Colonic mucosa (tissue), 4 donors: ENCODE results near the gene NAGS. TPM values are rescaled to one million over a fixed set of nuclear protein-coding genes. Genes with fewer than 3 reads are reported as not detected.
"Not testable (repeated sequence)": the region's sequence is repeated elsewhere in the genome, so short reads cannot be mapped to it uniquely, and the experiment has no call there.

ENCODE experiments used
- DNase-seq: peaks from one replicate; pipeline ENCODE4 v3.0.0-alpha.2; 2020
- H3K27ac ChIP-seq: fragments of 200-600 bp; one replicate; pipeline ENCODE4 v1.8.0; 2021
- H3K27me3 ChIP-seq: fragments of 200-600 bp; one replicate; pipeline ENCODE4 v1.8.0; 2021
- H3K36me3 ChIP-seq: fragments of 200-600 bp; one replicate; pipeline ENCODE4 v1.8.0; 2021
- H3K4me1 ChIP-seq: fragments of 200-600 bp; one replicate; pipeline ENCODE4 v1.8.0; 2021; ENCODE audit warnings: mild to moderate bottlenecking
- H3K4me3 ChIP-seq: fragments of 200-600 bp; one replicate; pipeline ENCODE4 v1.8.0; 2021
- H3K9ac ChIP-seq, 2 donors: one replicate each; pipeline ENCODE4 v1.7.0; 2013; ENCODE audit warnings: control low read depth in 2 of 2, low read depth in 2 of 2, low read length in 2 of 2
- H3K9me3 ChIP-seq: fragments of 200-600 bp; one replicate; pipeline ENCODE4 v1.8.0; 2021
- CTCF ChIP-seq: fragments of 200-600 bp; IDR thresholded peaks from one replicate; pipeline ENCODE4 v1.8.0; 2022; ENCODE audit warnings: antibody characterized with exemption, mild to moderate bottlenecking
- intact Hi-C: fragments of 100-400 bp; cut with DNase I; formaldehyde crosslinking; loops from one replicate; pipeline ENCODE4 v1.14.1; 2022
- total RNA-seq, 2 donors: library from RNA; stranded (reverse); fragmentation: NEBNext Ultra II Directional in 1 of 2; extraction: Animal tissue kit (Norgen Biotek cat#: 25700) in 1 of 2; gene quantifications; one replicate each; pipeline ENCODE4 v1.2.1, GENCODE V29; 2021
- donor health status: healthy.
- donor health status: DM: no; HTN: no; CAD: no.
- donor health status: DM: no; HTN: no; CAD: no.

Gene NAGS
- total RNA-seq, 2 donors from 2014 or later = 5.2 to 14.0 TPM

DNA sequence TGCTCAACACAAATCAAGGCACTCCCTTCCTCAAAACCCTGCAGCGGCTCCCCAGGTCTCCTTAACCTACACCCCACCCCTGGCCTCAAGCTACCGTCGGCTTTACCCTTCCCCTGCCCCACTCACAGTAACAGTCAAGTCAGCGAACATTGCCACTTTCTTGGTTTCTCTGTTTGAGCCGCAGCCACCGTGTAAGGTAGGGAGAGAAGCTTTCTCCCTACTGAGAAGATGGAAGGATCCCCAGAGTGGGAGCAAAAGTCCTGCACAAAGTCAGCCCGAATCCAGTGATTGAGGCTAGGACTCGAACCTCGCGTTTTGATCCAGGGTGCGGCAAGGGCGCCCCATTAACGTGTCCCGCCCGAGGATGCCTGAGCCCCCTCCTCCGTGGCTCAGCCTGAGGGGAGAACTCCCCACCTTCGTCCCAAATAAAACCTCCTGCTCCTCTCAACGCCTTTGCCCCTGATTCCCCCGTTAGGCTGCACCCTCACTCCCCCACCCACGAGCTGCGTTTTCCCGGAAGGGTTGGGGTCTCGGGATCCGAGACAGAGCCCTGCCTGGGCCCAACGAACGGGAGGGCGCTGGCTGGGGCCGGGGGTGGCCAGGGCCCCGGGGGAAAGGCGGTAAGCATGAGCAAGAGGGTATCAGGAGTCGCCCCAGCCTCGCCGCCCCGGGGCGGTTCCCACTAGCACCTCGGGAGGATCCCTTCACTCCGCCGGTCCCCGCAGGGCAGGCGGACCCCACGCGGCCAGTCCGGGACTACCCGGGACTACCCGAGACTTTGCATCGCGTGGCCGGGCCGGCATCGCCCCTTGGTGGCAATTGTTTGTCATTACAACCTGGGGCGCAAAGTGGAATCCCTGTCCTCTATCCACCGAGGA, 9.9 kb upstream of the NAGS start:
- peak; percentile 82 for TF ChIP-seq CTCF
- intact Hi-C loops = loop anchor here (5.0 kb wide), 1 partner anchor 52 kb away; the partner anchor contains the start of gene PPY
- Histone ChIP-seq H3K9me3 (no peaks in the 10 kb centered on the region), H3K27ac (no peak overlapping the region), H3K4me3 (peak overlapping the region; percentile 3), H3K36me3 (no peaks in the 10 kb centered on the region), H3K4me1 (no peaks in the 10 kb centered on the region), H3K9ac (no peak overlapping the region), H3K27me3 (peaks cover 15% of the 10 kb centered on the region)
- peak; percentile 60 for DNase-seq

GRCh38 chr17:43995150-43995471, 9.3 kb upstream of the NAGS start:
- intact Hi-C loops = no loop called here
- no peak overlapping the region for H3K9ac ChIP-seq

DNA sequence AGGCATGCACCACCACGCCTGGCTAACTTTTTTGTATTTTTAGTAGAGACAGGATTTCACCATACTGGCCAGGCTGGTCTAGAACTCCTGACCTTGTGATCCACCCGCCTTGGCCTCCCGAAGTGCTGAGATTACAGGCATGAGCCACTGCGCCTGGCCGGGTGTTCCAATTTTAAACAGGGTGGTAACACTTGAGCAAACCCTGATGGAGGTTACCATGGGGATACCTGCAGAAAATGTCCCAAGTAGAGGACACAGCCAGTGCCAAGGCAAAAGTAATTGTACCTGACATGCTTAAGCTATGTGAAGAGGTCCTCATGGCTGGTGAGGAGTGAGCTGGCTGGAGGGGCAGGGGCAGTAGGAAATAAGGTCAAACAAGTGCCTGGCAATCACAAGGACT, 7.2 kb upstream of the NAGS start:
- DNase-seq = not testable (repeated sequence)

More at GRCh38 chr17:43995150-43995471, 9.3 kb upstream of the NAGS start:
- Histone ChIP-seq H3K9me3 (no peaks in the 10 kb centered on the region), H3K27ac (no peak overlapping the region), H3K4me3 (no peak overlapping the region), H3K4me1 (no peaks in the 10 kb centered on the region), H3K36me3 (no peaks in the 10 kb centered on the region), H3K27me3 (peaks cover 15% of the 10 kb centered on the region)
- no peak for TF ChIP-seq CTCF
- no peak for DNase-seq

DNA sequence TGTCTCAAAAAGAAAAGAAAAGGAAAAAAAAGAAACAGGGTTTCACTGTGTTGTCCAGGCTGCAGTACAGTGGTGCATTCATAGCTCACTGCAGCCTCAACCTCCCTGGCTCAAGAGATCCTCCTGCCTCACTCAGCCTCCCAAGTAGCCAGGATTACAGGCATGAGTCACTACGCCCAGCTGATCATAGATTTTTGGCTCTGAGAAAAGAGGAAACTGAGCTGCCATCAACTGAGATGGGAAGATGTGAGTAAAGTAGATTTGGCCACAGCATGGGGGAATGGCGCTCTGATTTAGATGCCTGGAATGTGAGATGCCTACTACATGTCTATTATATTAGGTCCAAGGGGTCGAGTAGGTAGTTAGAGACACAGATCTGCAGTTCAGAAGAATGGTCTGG, 5.9 kb upstream of the NAGS start:
- TF ChIP-seq CTCF = no peak
- no peak overlapping the region for H3K4me3 ChIP-seq
- no peak overlapping the region for H3K27ac ChIP-seq
- H3K36me3 ChIP-seq = no peaks in the 10 kb centered on the region
- DNase-seq = no peak
- H3K9me3 ChIP-seq = no peaks in the 10 kb centered on the region
- H3K27me3 ChIP-seq = peaks cover 15% of the 10 kb centered on the region
- H3K9ac ChIP-seq = no peak overlapping the region
- H3K4me1 ChIP-seq = no peaks in the 10 kb centered on the region
- intact Hi-C loops = no loop called here

More for the DNA sequence above, 7.2 kb upstream of the NAGS start:
- H3K4me1 ChIP-seq, H3K36me3 ChIP-seq, H3K4me3 ChIP-seq, H3K9ac ChIP-seq, H3K9me3 ChIP-seq, intact Hi-C loops, H3K27ac ChIP-seq: not testable (repeated sequence)
- H3K27me3 ChIP-seq = peaks cover 15% of the 10 kb centered on the region

GRCh38 chr17:43999024-43999423, 5.4 kb upstream of the NAGS start:
- no peak for TF ChIP-seq CTCF
- Histone ChIP-seq H3K27ac (no peak overlapping the region), H3K9ac (no peak overlapping the region), H3K4me1 (no peaks in the 10 kb centered on the region), H3K4me3 (no peak overlapping the region), H3K27me3 (peaks cover 12% of the 10 kb centered on the region), H3K36me3 (no peaks in the 10 kb centered on the region), H3K9me3 (no peaks in the 10 kb centered on the region)
- no peak for DNase-seq
- intact Hi-C loops = no loop called here

DNA sequence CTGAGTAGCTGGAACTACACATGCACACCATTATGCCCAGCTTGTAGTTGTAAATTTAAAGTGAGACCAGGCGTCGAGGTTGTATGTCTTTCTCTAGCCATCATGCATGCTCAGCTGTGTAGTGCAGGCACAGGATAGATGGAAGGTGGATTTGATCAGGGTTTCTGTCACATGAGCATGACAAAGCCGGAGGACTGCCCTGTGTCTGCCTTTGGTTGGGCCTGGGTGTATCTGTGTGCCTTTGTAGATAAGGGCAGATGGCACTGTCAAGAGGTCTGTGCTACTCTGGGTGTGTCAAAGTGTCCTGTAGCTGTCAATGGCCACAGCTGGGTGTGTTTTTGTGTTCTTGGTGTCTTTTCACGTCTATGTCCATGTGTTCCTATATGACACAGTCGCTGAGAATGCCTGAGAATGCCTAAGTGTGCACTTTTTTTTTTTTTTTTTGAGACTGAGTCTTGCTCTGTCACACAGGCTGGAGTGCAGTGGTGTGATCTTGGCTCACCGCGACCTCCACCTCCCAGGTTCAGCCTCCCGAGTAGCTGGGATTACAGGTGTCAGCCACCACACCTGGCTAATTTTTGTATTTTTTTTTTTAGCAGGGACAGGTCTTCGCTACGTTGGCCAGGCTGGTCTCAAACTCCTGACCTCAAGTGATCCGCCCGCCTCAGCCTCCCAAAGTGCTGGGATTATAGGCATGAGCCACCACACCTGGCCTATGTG, 4.1 kb upstream of the NAGS start:
- peaks cover 15% of the 10 kb centered on the region for H3K27me3 ChIP-seq
- no peak overlapping the region for H3K4me3 ChIP-seq
- no peaks in the 10 kb centered on the region for H3K9me3 ChIP-seq
- no peak overlapping the region for H3K27ac ChIP-seq
- no peak for DNase-seq
- H3K36me3 ChIP-seq = no peaks in the 10 kb centered on the region
- H3K4me1 ChIP-seq = peaks cover 2% of the 10 kb centered on the region
- no peak overlapping the region for H3K9ac ChIP-seq
- TF ChIP-seq CTCF = no peak
- intact Hi-C loops = no loop called here
